ENCODE results near the gene PLCB4.

GRCh38 chr20:9040863-9041524, 27.9 kb upstream of the PLCB4 start:
- no peak for TF ChIP-seq CTCF (conservative IDR thresholded peaks at IDR 0.05 in 1 of 2, IDR thresholded peaks at IDR 0.05 in 1 of 2; ENCODE audit: low read depth in 1 of 2, low read length in 2 of 2)
- no peak for TF ChIP-seq EZH2 (IDR thresholded peaks at IDR 0.05; ENCODE audit: low read length, missing control alignments)

Data from fibroblast of lung (primary cell).